ENCODE measurements around the gene GPR180. TPM values are rescaled to one million over a fixed set of nuclear protein-coding genes. Genes with fewer than 3 reads are reported as not detected.
A peak's percentile ranks its signal among the peaks of the same experiment; 100 is the strongest.

Gene GPR180
- total and polyA plus RNA-seq, 2 of the 13 experiments (the other 11 are each of a cell fraction or from before 2014, with no cell fraction given) = not detected

- TF ChIP-seq ZNF687 (CRISPR knock-in tag; IDR thresholded peaks at IDR 0.05) (peak; percentile 49), ZFP91 (CRISPR knock-in tag; IDR thresholded peaks at IDR 0.05; ENCODE audit: borderline replicate concordance) (0 out of 2 replicates have a peak, but pooled peaks have one; percentile 26), ZNF333 (CRISPR knock-in tag; IDR thresholded peaks at IDR 0.05; ENCODE audit: borderline replicate concordance) (no peak)
These were observed at the start of gene GPR180 (continued) for GRCh38 chr13:94601446-94602431.

- no TSS peak for BruUV-seq (replicated peaks)
- H3K4me3 ChIP-seq (replicated peaks in 1 of 3; ENCODE audit: insufficient read depth in 1 of 3, low read depth in 2 of 3, low read length in 3 of 3) = no peak overlapping the region
- no peak overlapping the region for H3K27ac ChIP-seq (ENCODE audit: extremely low read length, insufficient read depth, low read length)
- H2AFZ ChIP-seq (ENCODE audit: low read length) = no peak overlapping the region
- no peaks in the 10 kb centered on the region for H3K9me3 ChIP-seq (ENCODE audit: low read length)
- H3K27me3 ChIP-seq (ENCODE audit: control insufficient read depth in 1 of 2, insufficient read depth in 2 of 2, low read length in 2 of 2) = no peaks in the 10 kb centered on the region
- ChIA-PET POLR2A (no interaction called here), CTCF (ENCODE audit: low intra/inter-chr PET ratio, low total read pairs) (no interaction called here)
- in situ Hi-C loops (cut with HindIII; ENCODE audit: extremely low pct_ligation_motif_present, low pct_unique_long_range_greater_than_20kb) = no loop called here
- H3K4me1 ChIP-seq (ENCODE audit: insufficient read depth, low read length) = peaks cover 31% of the 10 kb centered on the region
- no peak for ATAC-seq
- no peaks in the 10 kb centered on the region for H3K79me2 ChIP-seq (ENCODE audit: insufficient read depth, low read length)
- FAIRE-seq = no peak
- no peaks in the 10 kb centered on the region for H3K36me3 ChIP-seq (replicated peaks in 1 of 2; ENCODE audit: control insufficient read depth in 1 of 2, insufficient read depth in 2 of 2, low read length in 2 of 2)
- TF ChIP-seq ATF7 (IDR thresholded peaks at IDR 0.05) (peak; percentile 63; the same call in 1 of the 2 replicates), ATF7 (CRISPR knock-in tag; IDR thresholded peaks at IDR 0.05) (no peak), ZBTB7A (CRISPR knock-in tag; IDR thresholded peaks at IDR 0.05) (no peak), MXI1 (IDR thresholded peaks at IDR 0.05; ENCODE audit: borderline replicate concordance, low read depth, low read length) (no peak), THRA (CRISPR knock-in tag; IDR thresholded peaks at IDR 0.05; ENCODE audit: borderline replicate concordance) (no peak), ZNF205 (CRISPR knock-in tag; IDR thresholded peaks at IDR 0.05) (no peak), PBX2 (CRISPR knock-in tag; IDR thresholded peaks at IDR 0.05) (no peak)
- intact Hi-C loops (cut with micrococcal nuclease; ENCODE audit: unreplicated experiment) = no loop called here
- H3K9ac ChIP-seq (ENCODE audit: insufficient read depth, low read depth, low read length) = no peak overlapping the region
- WGBS (ENCODE audit: low lambda C conversion rate) = 87% methylated on average over 5 of the region's 5 CpGs
- no peak overlapping the region for H3K4me2 ChIP-seq (ENCODE audit: low read depth, low read length)
- H4K20me1 ChIP-seq (ENCODE audit: insufficient read depth, low read length) = no peaks in the 10 kb centered on the region
- no peak for DNase-seq (ENCODE audit: low spot score)
These were observed 49.6 kb upstream of the GPR180 start for GRCh38 chr13:94552095-94552494.
